ENCODE data around the gene ENTPD2. TPM values are rescaled to one million over a fixed set of nuclear protein-coding genes. Genes with fewer than 3 reads are reported as not detected.

Gene ENTPD2
- total and polyA plus RNA-seq, 4 donors, result 0.09 to 0.40 (median 0.21) TPM

DNA sequence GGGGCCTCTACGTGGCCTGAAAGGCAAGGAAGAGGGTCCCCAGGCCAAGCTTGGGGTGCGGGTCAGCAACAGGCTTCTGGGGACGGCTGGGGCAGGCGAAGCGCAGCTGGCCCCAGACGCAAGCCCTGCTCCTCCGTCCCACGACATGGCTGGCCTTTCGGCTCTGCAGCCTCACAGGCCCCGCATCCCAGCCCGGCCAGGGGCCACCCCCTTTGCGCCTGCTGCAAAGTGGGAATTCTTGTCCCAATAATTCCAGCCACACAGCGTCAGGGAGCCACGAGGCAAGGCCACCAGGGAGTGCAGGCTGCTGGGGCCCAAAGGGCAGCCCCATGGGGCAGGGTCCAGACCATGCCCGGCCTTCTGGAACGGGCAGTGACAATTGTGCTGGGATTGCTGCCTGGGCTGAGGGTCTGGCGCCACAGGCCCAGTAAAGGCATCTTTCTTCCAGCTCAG lies 1.1 kb upstream of the ENTPD2 start:
- H3K9ac ChIP-seq (ENCODE audit: low read depth in 1 of 2, low read length in 2 of 2), result no peak overlapping the region
- DNase-seq (ENCODE audit: low spot score), result no peak
- 40% methylated on average over 17 of the region's 17 CpGs for WGBS
- peak; percentile 86 to 94 for TF ChIP-seq HNF4A (conservative IDR thresholded peaks at IDR 0.05)
- TF ChIP-seq, protein P1, sequence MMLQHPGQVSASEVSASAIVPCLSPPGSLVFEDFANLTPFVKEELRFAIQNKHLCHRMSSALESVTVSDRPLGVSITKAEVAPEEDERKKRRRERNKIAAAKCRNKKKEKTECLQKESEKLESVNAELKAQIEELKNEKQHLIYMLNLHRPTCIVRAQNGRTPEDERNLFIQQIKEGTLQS (IDR thresholded peaks at IDR 0.05), result no peak
- peak; percentile 50 for TF ChIP-seq HNF4G (IDR thresholded peaks at IDR 0.05)
- TF ChIP-seq, protein P2, sequence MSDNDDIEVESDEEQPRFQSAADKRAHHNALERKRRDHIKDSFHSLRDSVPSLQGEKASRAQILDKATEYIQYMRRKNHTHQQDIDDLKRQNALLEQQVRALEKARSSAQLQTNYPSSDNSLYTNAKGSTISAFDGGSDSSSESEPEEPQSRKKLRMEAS (IDR thresholded peaks at IDR 0.05), result no peak
- TF ChIP-seq RXRA (IDR thresholded peaks at IDR 0.05), result peak in 1 of 2 donors; percentile 34
- TF ChIP-seq TAF1 (conservative IDR thresholded peaks at IDR 0.05), result no peak
- TF ChIP-seq FOXA2 (IDR thresholded peaks at IDR 0.05), result no peak
- no peak for TF ChIP-seq JUND (IDR thresholded peaks at IDR 0.05)
- TF ChIP-seq SP1 (IDR thresholded peaks at IDR 0.05), result no peak
- no peaks in the 10 kb centered on the region for H3K9me3 ChIP-seq (ENCODE audit: control insufficient read depth in 4 of 4, low read length in 3 of 4)
- H3K27me3 ChIP-seq (ENCODE audit: control insufficient read depth in 4 of 4, insufficient read depth in 4 of 4, low read length in 3 of 4), result no peaks in the 10 kb centered on the region
- no peaks in the 10 kb centered on the region for H3K36me3 ChIP-seq (ENCODE audit: control insufficient read depth in 4 of 4, insufficient read depth in 3 of 4, low read depth in 1 of 4, low read length in 3 of 4)
- H3K4me1 ChIP-seq (ENCODE audit: control insufficient read depth in 4 of 4, insufficient read depth in 4 of 4, low read length in 3 of 4), result peaks cover 21 to 38% (median 30%) of the 10 kb centered on the region in 4 donors
- H3K4me3 ChIP-seq (ENCODE audit: low read depth in 1 of 3, low read length in 3 of 3), result peak overlapping the region in 1 of 3 donors; percentile 52
- peak overlapping the region; percentile 84 to 88 for H3K27ac ChIP-seq (ENCODE audit: low read depth in 1 of 2, low read length in 2 of 2)

DNA sequence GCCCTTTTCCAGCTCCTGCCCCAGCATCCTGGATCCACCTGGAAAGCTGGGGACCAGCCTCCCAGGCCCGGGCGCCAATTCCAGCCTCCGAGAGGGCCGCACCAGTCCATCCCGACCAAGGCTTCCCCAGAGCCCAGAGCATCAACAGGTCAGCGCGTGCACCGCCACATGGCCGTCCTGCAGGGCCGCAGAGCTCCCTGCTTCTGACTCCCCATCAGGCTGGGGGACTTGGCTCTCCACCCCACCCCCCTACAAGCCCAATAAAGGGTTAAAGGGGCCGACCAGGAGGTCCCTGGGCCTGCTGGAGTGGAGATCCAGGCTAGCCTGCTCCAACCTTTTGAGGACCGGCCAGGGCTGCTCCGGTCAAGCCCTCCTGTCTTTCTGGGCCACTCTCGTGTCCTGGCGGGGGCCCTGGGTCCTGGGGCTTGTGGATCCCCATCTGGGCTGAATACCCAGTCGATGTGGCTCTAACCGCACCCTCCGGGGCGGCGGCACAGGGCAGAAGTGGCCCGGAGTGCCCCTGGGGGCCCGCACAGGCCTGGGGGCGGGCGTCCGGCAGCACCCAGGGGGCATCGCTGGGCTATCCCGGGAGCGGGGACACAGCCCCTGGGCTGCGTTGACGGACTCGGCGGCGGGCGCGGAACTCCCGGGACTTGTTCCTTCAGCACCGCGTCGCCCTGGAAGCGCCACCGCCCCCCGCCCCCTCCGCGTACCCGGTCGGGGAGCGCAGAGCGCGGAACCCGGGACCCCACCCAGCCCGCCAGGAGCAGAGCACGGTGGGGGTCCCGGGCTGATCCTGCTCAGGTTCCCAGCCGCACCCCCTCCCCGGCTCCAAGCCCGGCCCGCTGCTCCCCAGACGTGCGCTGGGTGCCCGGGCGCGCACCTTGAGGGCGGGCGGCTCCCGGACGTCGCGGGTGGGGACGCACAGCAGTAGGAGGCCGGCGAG lies 590 bp downstream of the ENTPD2 start:
- Histone ChIP-seq H3K9ac (ENCODE audit: low read depth in 1 of 2, low read length in 2 of 2) (no peak overlapping the region), H3K27ac (ENCODE audit: low read depth in 1 of 2, low read length in 2 of 2) (no peak overlapping the region), H3K27me3 (ENCODE audit: control insufficient read depth in 4 of 4, insufficient read depth in 4 of 4, low read length in 3 of 4) (peaks cover 0 to 3% (median 0%) of the 10 kb centered on the region in 4 donors), H3K36me3 (ENCODE audit: control insufficient read depth in 4 of 4, insufficient read depth in 3 of 4, low read depth in 1 of 4, low read length in 3 of 4) (no peaks in the 10 kb centered on the region), H3K4me1 (ENCODE audit: control insufficient read depth in 4 of 4, insufficient read depth in 4 of 4, low read length in 3 of 4) (peaks cover 21 to 45% (median 30%) of the 10 kb centered on the region in 4 donors), H3K4me3 (ENCODE audit: low read depth in 1 of 3, low read length in 3 of 3) (peak overlapping the region in 1 of 3 donors; percentile 52), H3K9me3 (ENCODE audit: control insufficient read depth in 4 of 4, low read length in 3 of 4) (no peaks in the 10 kb centered on the region)
- no peak for DNase-seq (ENCODE audit: low spot score)
- 26% methylated on average over 71 of the region's 71 CpGs for WGBS
- TF ChIP-seq FOXA2 (IDR thresholded peaks at IDR 0.05) (no peak), EGR1 (IDR thresholded peaks at IDR 0.05; ENCODE audit: low read depth in 2 of 2) (no peak), TAF1 (conservative IDR thresholded peaks at IDR 0.05) (no peak), FOXA1 (IDR thresholded peaks at IDR 0.05) (no peak), NR2F2 (IDR thresholded peaks at IDR 0.05) (no peak), SP1 (IDR thresholded peaks at IDR 0.05) (no peak), HNF4G (IDR thresholded peaks at IDR 0.05) (no peak), RAD21 (IDR thresholded peaks at IDR 0.05) (no peak), JUND (IDR thresholded peaks at IDR 0.05) (no peak), YY1 (IDR thresholded peaks at IDR 0.05) (no peak), RXRA (IDR thresholded peaks at IDR 0.05) (no peak), GABPA (IDR thresholded peaks at IDR 0.05 in 1 of 2, conservative IDR thresholded peaks at IDR 0.05 in 1 of 2) (no peak)
- TF ChIP-seq, protein P3, sequence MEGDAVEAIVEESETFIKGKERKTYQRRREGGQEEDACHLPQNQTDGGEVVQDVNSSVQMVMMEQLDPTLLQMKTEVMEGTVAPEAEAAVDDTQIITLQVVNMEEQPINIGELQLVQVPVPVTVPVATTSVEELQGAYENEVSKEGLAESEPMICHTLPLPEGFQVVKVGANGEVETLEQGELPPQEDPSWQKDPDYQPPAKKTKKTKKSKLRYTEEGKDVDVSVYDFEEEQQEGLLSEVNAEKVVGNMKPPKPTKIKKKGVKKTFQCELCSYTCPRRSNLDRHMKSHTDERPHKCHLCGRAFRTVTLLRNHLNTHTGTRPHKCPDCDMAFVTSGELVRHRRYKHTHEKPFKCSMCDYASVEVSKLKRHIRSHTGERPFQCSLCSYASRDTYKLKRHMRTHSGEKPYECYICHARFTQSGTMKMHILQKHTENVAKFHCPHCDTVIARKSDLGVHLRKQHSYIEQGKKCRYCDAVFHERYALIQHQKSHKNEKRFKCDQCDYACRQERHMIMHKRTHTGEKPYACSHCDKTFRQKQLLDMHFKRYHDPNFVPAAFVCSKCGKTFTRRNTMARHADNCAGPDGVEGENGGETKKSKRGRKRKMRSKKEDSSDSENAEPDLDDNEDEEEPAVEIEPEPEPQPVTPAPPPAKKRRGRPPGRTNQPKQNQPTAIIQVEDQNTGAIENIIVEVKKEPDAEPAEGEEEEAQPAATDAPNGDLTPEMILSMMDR (IDR thresholded peaks at IDR 0.05; ENCODE audit: low read depth, low read length, missing input control), result no peak
- TF ChIP-seq, protein P4, sequence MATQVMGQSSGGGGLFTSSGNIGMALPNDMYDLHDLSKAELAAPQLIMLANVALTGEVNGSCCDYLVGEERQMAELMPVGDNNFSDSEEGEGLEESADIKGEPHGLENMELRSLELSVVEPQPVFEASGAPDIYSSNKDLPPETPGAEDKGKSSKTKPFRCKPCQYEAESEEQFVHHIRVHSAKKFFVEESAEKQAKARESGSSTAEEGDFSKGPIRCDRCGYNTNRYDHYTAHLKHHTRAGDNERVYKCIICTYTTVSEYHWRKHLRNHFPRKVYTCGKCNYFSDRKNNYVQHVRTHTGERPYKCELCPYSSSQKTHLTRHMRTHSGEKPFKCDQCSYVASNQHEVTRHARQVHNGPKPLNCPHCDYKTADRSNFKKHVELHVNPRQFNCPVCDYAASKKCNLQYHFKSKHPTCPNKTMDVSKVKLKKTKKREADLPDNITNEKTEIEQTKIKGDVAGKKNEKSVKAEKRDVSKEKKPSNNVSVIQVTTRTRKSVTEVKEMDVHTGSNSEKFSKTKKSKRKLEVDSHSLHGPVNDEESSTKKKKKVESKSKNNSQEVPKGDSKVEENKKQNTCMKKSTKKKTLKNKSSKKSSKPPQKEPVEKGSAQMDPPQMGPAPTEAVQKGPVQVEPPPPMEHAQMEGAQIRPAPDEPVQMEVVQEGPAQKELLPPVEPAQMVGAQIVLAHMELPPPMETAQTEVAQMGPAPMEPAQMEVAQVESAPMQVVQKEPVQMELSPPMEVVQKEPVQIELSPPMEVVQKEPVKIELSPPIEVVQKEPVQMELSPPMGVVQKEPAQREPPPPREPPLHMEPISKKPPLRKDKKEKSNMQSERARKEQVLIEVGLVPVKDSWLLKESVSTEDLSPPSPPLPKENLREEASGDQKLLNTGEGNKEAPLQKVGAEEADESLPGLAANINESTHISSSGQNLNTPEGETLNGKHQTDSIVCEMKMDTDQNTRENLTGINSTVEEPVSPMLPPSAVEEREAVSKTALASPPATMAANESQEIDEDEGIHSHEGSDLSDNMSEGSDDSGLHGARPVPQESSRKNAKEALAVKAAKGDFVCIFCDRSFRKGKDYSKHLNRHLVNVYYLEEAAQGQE (IDR thresholded peaks at IDR 0.05), result no peak
- TF ChIP-seq, protein P2 (IDR thresholded peaks at IDR 0.05), result no peak
- TF ChIP-seq, protein P1 (IDR thresholded peaks at IDR 0.05), result no peak
